Globus pallidus (tissue), 1 donor: ENCODE results near the gene FNBP1.

Experiments
- DNase-seq: peaks from one replicate; pipeline ENCODE4 v3.0.0-alpha.2; 2015; ENCODE audit warnings: low spot score

Gene FNBP1

GRCh38 chr9:130045725-130046450 is 2.9 kb upstream of the FNBP1 start:
- DNase-seq, result no peak

DNA sequence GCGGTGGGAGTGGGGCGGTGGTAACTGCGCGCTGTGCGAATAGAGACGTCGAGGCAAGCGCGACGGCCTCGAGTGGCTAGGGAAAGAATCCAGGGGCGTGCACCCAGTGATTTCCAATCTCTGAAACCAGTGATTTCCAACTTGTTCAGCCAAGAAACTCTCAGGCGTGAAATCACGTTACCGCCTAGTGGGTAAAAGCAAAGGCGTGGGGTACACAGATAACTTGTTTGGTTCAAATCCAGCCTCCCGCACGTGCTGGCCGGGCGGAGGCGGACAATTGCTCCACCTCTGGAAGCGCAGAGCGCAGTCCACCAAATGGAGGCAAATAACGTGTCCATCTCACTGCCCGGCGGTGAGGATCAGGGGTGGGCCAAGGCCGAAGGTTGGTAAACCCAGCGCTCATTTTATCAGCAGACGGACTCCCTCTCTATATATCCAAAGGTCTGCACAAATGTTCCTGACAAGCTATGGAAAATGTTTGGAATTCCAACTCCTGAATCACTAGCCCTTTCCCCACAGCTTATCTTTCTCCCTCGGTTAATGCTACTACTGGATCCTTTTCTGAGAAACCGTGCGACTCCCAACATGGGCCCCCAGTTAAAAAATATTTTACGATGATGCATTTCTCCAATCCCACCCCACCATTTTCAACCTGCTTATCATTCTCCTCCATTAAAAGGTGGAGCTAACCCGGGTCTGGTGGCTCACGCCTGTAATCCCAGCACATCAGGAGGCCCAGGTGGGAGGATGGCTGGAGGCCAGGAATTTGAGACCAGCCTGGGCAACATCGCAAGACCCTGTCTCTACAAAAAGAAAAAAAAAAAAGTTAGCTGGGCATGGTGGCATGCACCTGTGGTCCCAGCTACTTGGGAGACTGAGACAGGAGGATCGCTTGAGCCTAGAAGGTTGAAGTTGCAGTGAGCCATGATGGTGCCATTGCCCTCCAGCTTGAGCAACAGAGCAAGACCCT is 950 bp upstream of the FNBP1 start:
- DNase-seq, result no peak

DNA sequence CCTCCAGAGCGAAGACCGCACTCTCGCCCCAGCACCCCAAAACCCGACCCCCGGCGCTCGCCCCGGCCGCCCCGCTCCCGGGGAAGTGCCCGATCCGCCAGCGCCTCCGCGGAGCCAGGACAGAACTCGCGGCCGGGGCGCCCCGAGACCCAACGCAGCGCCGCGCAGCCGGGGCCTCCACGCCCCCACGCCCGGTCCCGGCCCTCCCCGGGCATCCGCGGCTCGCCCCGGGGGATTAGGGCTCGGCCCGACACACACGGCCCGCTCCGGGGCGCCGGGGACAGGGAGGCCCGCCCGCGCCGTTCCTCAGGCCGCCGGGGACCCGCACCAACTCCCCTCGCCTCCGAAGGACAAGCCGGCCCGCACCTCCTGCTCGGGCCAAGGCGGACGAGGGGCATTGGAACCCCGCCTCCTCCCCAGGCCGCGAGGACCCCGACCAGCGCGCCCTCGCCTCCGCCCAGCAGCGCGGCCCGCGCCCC is 544 bp downstream of the FNBP1 start:
- no peak for DNase-seq

GRCh38 chr9:130041648-130042405 is 1.2 kb downstream of the FNBP1 start:
- no peak for DNase-seq

DNA sequence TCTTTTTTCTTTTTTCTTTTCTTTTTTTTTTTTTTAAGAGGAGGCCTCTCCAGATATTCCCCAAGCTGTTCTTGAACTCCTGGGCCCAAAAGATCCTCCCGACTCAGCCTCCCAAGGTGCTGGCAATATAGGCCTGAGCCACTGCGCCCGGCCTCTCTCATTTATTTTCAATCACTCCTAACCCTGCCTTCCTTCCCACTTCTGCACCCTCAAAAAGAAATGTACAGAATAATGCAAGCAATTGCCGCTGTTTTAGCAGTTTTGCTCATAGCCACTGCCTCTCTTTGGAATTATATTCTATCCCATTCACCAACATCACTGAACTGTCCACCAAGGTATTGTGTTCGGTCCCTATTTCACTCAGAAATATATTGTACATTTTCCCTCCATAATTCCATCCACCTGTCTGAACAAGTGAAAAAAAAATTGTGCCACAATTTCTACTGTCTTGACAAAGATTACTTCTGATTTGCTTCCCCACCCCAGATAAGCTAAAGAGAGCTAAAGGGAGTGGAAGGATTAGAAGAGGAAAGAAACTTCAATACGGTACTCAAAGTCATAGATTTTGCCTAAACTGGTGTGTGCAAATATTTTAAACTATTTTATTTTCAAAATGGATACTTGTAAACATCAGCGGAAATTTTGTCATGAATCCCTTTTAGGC is 1.9 kb downstream of the FNBP1 start:
- DNase-seq, result no peak

- no peak for DNase-seq
These were observed 3.4 kb downstream of the FNBP1 start for GRCh38 chr9:130039528-130040147.

DNA sequence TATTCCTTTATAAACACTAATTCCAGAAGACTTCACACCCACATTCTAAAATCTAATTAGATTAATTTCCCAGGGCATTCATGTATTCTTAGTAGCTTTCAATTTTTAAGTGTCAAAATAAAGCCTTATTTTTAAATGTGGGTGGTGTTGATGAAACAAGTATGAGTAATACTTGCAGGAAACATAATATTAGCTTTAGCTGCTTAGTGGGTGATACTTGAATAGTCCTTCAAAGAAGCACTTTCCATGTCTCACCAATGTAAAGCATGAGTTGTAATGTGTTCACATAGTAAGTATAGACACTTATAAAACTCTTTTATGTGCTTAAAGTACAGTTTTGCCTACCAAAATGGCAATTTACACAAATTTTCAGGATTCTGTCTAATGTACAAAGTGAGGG is 6.9 kb downstream of the FNBP1 start:
- DNase-seq, result no peak

DNA sequence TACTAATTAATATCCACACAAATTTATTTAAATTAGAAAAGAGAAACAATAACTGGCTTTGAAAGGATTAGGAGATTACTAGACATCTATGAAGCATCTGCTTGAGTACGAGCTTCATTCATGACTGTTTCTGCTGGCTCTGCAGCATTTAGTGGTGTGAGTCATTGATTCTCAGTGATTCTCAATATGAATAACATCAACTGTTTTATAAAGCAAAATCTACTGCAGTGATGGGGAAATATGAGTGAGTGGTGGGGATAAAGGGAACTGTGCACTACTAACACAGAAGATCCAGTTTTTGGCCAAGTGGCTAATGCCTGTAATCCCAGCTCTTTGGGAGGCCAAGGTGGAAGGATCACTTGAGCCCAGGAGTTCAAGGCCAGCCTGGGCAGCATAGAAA is 8.4 kb downstream of the FNBP1 start:
- no peak for DNase-seq

GRCh38 chr9:130030651-130031127 is 12.3 kb downstream of the FNBP1 start:
- no peak for DNase-seq

DNA sequence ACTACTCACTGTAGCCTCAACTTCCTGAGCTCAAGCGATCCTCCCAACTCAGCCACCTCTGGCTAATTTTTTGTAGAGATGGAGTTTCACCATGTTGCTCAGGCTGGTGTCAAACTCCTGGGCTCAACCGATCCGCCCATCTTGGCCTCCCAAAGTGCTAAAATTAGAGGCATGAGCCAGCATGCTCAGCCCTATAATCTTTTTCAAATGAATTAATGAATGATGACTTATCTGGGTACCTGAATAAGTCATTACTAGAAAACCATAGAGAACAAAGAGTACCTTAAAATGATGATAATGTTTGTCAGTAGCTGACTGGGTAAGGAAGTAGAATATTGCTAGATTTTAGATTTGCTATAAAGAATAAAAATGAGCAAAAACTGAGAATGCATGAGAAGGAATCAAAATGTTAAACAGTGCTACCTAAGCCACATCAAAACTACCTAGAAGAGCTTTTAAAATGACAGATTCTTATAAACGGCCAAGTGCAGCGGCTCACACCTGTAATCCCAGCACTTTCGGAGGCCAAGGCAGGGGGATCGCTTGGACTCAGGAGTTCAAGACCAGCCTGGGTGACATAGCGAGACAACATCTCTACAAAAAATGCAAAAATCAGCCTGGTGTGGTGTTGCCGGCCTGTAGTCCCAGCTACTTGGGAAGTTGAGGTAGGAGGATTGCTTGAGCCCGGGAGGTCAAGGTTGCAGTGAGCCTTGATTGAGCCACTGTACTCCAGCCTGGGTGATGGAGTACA is 13.6 kb downstream of the FNBP1 start:
- DNase-seq, result no peak

DNA sequence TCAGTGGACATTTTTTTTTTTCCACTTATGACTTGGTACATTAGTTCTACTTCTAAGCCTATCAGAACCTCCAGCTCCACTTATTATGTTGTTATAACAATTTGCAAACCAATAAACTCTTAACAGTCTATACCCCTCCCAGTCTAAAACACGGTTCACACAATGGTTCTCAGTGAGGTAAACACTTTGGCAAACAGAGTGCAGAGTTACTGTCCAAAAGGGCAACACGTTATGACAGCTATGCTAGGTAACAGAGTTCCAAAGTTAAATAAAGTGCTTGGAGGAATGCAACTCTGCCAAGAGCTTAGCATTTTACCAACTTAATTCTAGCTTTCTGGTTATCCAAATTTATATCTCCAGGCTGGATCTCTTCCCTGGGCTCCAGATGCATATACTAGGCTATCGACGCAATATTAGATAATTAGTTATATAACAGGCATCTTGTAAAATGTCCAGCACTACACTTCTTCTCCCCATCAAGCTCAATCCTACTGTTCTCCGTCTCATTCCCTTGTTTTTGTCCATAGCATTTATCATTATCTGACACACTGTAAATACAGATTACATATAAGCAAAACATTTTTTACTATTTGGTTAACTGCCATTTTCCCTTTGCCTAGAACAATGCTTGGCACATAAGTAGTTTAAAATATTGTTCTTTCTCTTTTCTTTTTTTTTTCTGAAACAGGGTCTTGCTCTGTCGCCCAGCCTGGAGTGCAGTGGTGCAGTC is 14.3 kb downstream of the FNBP1 start:
- no peak for DNase-seq

- DNase-seq, result no peak
These were observed 15.2 kb downstream of the FNBP1 start for GRCh38 chr9:130027533-130028365.

GRCh38 chr9:130026583-130027340 is 16.2 kb downstream of the FNBP1 start:
- no peak for DNase-seq

- DNase-seq, result no peak
These were observed 18.4 kb downstream of the FNBP1 start for GRCh38 chr9:130024597-130024994.

DNA sequence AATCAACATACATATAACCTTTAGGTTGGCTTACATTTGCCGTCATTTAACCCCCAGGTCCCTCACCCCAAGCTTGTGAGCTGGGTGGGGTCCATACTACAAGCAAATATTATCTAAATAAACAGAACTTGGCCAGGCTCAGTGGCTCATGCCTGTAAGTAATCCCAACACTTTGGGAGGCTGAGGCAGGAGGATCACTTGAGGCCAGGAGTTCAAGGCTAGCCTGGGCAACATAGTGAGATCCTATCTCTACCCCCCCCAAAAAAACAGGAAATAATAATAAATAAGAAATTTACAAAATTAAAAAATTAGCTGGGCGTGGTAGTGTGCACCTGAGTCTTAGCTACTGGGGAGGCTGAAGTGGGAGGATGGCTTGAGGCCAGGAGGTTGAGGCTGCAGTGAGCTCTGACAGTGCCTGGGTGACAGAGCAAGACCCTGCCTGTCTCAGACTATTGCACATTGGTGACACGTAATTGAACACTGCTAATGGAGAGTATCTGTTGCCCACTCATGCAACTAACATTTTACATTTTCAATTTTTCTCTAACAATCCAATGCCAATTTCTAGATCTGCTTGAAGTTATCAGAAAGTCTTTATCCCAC is 18.9 kb downstream of the FNBP1 start:
- DNase-seq, result no peak

DNA sequence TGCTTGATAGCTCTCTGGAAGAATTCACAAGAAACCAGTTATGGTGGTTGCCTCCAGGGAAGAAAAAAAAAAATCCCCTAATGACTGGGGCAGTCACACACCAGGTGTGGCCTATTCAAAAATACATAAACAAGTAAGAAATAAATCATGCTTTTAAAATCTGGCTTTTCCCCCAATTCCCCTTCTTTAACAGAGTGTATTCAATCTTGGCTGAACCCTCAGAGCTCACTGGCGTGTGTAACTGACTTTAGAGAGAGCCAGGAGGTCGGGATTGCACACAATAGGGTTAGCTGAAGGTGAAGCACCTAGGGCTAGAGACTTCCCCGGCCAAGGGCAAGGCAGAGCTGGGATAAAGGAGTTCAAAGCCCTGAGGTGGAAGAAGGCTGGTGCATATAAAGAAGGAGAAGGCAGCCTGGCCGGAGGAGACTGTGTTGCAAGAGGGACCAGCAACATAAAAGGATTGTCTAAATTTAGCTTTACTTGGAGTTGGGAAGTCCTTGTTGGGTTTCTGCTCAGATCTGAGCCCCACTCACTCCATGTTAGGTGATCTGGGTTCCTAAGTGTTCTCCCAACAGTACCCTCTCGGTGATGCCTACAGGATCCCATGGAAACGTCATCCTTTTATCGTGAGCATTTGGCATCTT is 19.7 kb downstream of the FNBP1 start:
- no peak for DNase-seq

DNA sequence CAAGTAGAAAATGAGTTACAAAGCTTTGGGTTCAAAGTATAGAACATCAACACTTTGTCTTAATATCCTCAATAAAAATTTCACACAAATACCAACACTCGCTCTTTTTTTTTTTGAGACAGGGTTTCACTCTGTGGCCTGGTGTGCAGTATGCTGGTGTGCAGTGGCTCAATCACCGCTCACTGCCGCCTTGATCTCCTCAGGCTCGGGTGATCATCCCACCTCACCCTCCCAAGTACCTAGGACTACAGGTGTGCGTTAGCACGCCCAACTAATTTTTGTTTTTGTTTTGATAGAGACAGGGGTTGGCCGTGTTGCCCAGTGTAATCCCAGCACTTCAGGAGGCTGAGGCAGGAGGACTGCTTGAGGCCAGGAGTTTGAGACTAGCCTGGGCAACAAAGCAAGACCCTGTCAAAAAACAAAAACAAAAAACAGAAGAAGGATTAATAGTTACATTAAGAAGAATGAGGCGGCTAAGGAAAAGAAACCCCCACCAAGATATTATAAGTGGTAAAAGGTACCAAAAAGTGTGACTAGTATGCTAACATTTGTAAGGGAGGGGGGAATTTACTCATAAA is 20.3 kb downstream of the FNBP1 start:
- DNase-seq, result no peak
